HG03354 (cell line): ENCODE measurements around the gene ISYNA1.

Experiments
- ATAC-seq: cut with Tn5 transposase; IDR thresholded peaks from one replicate; pipeline ENCODE4 v1.9.1; 2021; ENCODE audit warnings: mild to moderate bottlenecking; ENCODE audit not compliant: unreplicated experiment, poor library complexity, severe bottlenecking

ISYNA1 gene

GRCh38 chr19:18469069-18469846, 31.3 kb upstream of the ISYNA1 start:
- ATAC-seq = no peak

- no peak for ATAC-seq
Measured at GRCh38 chr19:18468517-18468916, 30.6 kb upstream of the ISYNA1 start.

- no peak for ATAC-seq
Measured at GRCh38 chr19:18467978-18468377, 30.0 kb upstream of the ISYNA1 start.

GRCh38 chr19:18466354-18466753, 28.4 kb upstream of the ISYNA1 start:
- no peak for ATAC-seq

GRCh38 chr19:18465964-18466339, 28.0 kb upstream of the ISYNA1 start:
- no peak for ATAC-seq

- no peak for ATAC-seq
Measured at GRCh38 chr19:18465214-18465963, 27.5 kb upstream of the ISYNA1 start.

GRCh38 chr19:18464646-18465045, 26.7 kb upstream of the ISYNA1 start:
- no peak for ATAC-seq

GRCh38 chr19:18461471-18461870, 23.5 kb upstream of the ISYNA1 start:
- no peak for ATAC-seq

- no peak for ATAC-seq
Measured at GRCh38 chr19:18460900-18461299, 23.0 kb upstream of the ISYNA1 start.

GRCh38 chr19:18457483-18458331, 19.8 kb upstream of the ISYNA1 start:
- ATAC-seq = no peak

GRCh38 chr19:18456974-18457373, 19.0 kb upstream of the ISYNA1 start:
- ATAC-seq = no peak

- ATAC-seq = no peak
Measured at GRCh38 chr19:18456279-18456678, 18.3 kb upstream of the ISYNA1 start.

GRCh38 chr19:18453269-18454024, 15.5 kb upstream of the ISYNA1 start:
- no peak for ATAC-seq

GRCh38 chr19:18452386-18452785, 14.5 kb upstream of the ISYNA1 start:
- no peak for ATAC-seq

- ATAC-seq = peak; percentile 62
Measured at GRCh38 chr19:18450931-18451836, 13.3 kb upstream of the ISYNA1 start.

GRCh38 chr19:18450021-18450930, 12.3 kb upstream of the ISYNA1 start:
- no peak for ATAC-seq

- ATAC-seq = no peak
Measured at GRCh38 chr19:18449552-18449951, 11.6 kb upstream of the ISYNA1 start.
